GM23248 (cell line): ENCODE measurements around the gene CD1C.

Source experiments
- EZH2 ChIP-seq: fragments of 200-600 bp; sonication (generic); IDR thresholded peaks from 2 replicates; pipeline ENCODE4 v1.6.1; 2018; ENCODE audit warnings: antibody characterized with exemption, mild to moderate bottlenecking; ENCODE audit not compliant: insufficient read depth, poor library complexity, severe bottlenecking
- EZH2phosphoT487 ChIP-seq: fragments of 200-600 bp; sonication (generic); IDR thresholded peaks from 2 replicates; pipeline ENCODE4 v1.6.1; 2018; ENCODE audit warnings: antibody characterized with exemption, moderate library complexity, mild to moderate bottlenecking, low read depth; ENCODE audit not compliant: insufficient read depth

- TF ChIP-seq EZH2phosphoT487 (no peak), EZH2 (no peak)
Observed at GRCh38 chr1:158274797-158275196, 14.9 kb upstream of the CD1C start.
